PFSK-1 (cell line): ENCODE results near the gene WDR17.

Source experiments
- FOXP2 ChIP-seq: optimal IDR thresholded peaks from 2 replicates; pipeline ENCODE3; 2011; ENCODE audit warnings: borderline replicate concordance, control low read depth, inconsistent platforms; ENCODE audit not compliant: insufficient read depth; ENCODE audit errors: extremely low read length, extremely low read depth
- POLR2AphosphoS5 ChIP-seq: IDR thresholded peaks from 2 replicates; pipeline ENCODE4 v1.6.1; 2012; ENCODE audit warnings: low read depth, mild to moderate bottlenecking, control low read depth, low read length, moderate library complexity
- REST ChIP-seq, 2 experiments: IDR thresholded peaks; 2 replicates each; pipeline versions ENCODE4 v1.6.1 to v1.8.0; 2011 to 2012; ENCODE audit warnings: low read depth in 2 of 2, low read length in 2 of 2, control low read depth in 1 of 2, inconsistent platforms in 1 of 2, mild to moderate bottlenecking in 1 of 2, moderate library complexity in 1 of 2; ENCODE audit not compliant: insufficient read depth in 1 of 2
- SIN3A ChIP-seq: IDR thresholded peaks from 2 replicates; pipeline ENCODE4 v1.6.1; 2012; ENCODE audit warnings: mild to moderate bottlenecking, low read length, moderate library complexity, borderline replicate concordance; ENCODE audit not compliant: insufficient read depth
- TAF1 ChIP-seq: IDR thresholded peaks from 2 replicates; pipeline ENCODE4 v1.6.1; 2012; ENCODE audit warnings: low read length, control low read depth, borderline replicate concordance; ENCODE audit not compliant: insufficient read depth

GRCh38 chr4:176099314-176099713 lies 33.7 kb downstream of the WDR17 start:
- TF ChIP-seq POLR2AphosphoS5: no peak
- TF ChIP-seq TAF1: no peak
- no peak for TF ChIP-seq REST (IDR thresholded peaks at IDR 0.05; ENCODE audit: insufficient read depth in 1 of 2, low read depth in 2 of 2, low read length in 2 of 2)
- TF ChIP-seq SIN3A: no peak
- TF ChIP-seq FOXP2: no peak
